Chondrocyte (in vitro differentiated cells): ENCODE results near the gene DNAL4. TPM values are rescaled to one million over a fixed set of nuclear protein-coding genes. Genes with fewer than 3 reads are reported as not detected.

Experiments used
- DNase-seq: peaks from one replicate; pipeline ENCODE4 v3.0.0; 2021; ENCODE audit warnings: mixed read lengths, low spot score
- H3K27ac Mint-ChIP-seq: one replicate; pipeline ENCODE4 v1.8.0; 2021; ENCODE audit warnings: mild to moderate bottlenecking, moderate library complexity, mixed read lengths; ENCODE audit not compliant: unreplicated experiment
- H3K27me3 Mint-ChIP-seq: 2 replicates; pipeline ENCODE4 v1.8.0; 2021; ENCODE audit warnings: low read depth, mixed read lengths
- H3K36me3 Mint-ChIP-seq: 2 replicates; pipeline ENCODE4 v1.8.0; 2021; ENCODE audit warnings: low read depth, mixed read lengths
- H3K4me1 Mint-ChIP-seq: 2 replicates; pipeline ENCODE4 v1.8.0; 2021; ENCODE audit warnings: low read depth, mild to moderate bottlenecking, mixed read lengths
- H3K4me3 Mint-ChIP-seq: one replicate; pipeline ENCODE4 v1.8.0; 2021; ENCODE audit warnings: mild to moderate bottlenecking, moderate library complexity, mixed read lengths; ENCODE audit not compliant: unreplicated experiment
- H3K9me3 Mint-ChIP-seq: 2 replicates; pipeline ENCODE4 v1.8.0; 2021; ENCODE audit warnings: low read depth, mixed read lengths
- total RNA-seq: library from RNA; stranded (reverse); gene quantifications from 3 replicates; pipeline ENCODE4 v1.2.1, GENCODE V29; 2021
- TF ChIP-seq, protein P1 (sequence below): fragments of 200-600 bp; sonication (generic); IDR thresholded peaks from 2 replicates; pipeline ENCODE4 v1.5.0; 2021; ENCODE audit warnings: antibody characterized with exemption, mild to moderate bottlenecking, moderate library complexity

DNAL4 gene
- total RNA-seq, 1 donor from 2014 or later, result 11.8 TPM

DNA sequence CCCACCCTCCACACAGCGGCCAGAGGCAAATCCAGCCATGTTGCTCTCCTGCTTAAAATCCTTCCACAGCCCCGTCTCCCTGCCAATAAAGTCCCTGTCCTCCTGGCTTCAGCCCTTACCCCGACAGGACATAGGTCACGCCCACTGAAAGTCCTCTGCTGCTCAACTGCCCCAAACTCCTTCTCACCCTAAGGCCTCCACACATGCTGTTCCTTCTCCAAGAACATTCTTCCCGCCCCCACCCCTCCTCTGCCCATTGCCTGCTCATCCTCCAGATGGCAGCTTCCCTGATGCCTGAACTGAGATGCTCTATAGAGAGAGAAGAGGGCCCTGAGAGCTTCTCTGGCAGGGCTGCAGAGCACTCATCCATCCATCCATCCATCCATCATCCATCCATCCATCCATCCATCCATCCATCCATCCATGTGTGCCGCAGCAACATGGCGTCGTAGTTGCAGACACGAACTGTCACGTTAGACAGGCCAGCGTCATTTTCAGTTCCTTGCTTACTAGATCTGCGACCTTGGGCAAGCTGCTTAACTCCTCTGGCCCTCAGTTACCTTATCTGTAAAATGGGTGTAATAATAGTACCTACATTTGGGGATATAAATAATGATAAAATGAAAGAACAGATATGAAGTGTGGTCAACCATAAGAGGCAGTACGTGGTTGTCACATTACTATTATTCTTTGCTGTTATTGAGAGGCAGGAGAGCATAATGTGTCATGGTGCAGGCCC is 40.4 kb upstream of the DNAL4 start:
- peak; percentile 52 for DNase-seq
- H3K36me3 Mint-ChIP-seq, result peaks cover 3% of the 10 kb centered on the region
- H3K27me3 Mint-ChIP-seq, result peaks cover 4% of the 10 kb centered on the region
- no peak overlapping the region for H3K27ac Mint-ChIP-seq
- H3K4me3 Mint-ChIP-seq, result no peak overlapping the region
- TF ChIP-seq, protein P1, sequence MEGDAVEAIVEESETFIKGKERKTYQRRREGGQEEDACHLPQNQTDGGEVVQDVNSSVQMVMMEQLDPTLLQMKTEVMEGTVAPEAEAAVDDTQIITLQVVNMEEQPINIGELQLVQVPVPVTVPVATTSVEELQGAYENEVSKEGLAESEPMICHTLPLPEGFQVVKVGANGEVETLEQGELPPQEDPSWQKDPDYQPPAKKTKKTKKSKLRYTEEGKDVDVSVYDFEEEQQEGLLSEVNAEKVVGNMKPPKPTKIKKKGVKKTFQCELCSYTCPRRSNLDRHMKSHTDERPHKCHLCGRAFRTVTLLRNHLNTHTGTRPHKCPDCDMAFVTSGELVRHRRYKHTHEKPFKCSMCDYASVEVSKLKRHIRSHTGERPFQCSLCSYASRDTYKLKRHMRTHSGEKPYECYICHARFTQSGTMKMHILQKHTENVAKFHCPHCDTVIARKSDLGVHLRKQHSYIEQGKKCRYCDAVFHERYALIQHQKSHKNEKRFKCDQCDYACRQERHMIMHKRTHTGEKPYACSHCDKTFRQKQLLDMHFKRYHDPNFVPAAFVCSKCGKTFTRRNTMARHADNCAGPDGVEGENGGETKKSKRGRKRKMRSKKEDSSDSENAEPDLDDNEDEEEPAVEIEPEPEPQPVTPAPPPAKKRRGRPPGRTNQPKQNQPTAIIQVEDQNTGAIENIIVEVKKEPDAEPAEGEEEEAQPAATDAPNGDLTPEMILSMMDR, result no peak
- peaks cover 9% of the 10 kb centered on the region for H3K4me1 Mint-ChIP-seq
- H3K9me3 Mint-ChIP-seq, result no peaks in the 10 kb centered on the region

DNA sequence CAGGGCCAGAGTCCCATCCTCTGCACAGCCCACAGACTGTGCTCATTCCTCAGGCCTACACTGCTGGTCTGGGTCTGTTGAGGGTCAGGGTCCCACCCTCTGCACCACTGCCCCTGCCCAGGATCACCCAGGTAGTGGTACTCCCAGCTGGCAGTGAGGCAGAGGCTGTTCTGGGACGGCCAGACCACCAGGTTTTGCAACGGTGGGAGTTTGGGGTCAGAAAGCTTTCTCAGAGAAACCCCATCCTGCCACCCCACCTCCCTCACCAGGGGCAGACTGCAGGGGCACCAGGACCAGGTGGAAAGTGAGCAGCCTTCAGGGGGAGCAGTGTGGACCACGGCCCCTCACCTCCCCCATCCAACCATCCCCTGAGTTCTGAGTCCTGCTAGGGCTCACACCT is 39.1 kb upstream of the DNAL4 start:
- Mint-ChIP-seq H3K4me1 (peaks cover 10% of the 10 kb centered on the region), H3K4me3 (no peak overlapping the region), H3K9me3 (no peaks in the 10 kb centered on the region), H3K27me3 (peaks cover 4% of the 10 kb centered on the region), H3K27ac (no peak overlapping the region), H3K36me3 (peaks cover 2% of the 10 kb centered on the region)
- DNase-seq, result peak; percentile 60
- TF ChIP-seq, protein P1, result no peak

DNA sequence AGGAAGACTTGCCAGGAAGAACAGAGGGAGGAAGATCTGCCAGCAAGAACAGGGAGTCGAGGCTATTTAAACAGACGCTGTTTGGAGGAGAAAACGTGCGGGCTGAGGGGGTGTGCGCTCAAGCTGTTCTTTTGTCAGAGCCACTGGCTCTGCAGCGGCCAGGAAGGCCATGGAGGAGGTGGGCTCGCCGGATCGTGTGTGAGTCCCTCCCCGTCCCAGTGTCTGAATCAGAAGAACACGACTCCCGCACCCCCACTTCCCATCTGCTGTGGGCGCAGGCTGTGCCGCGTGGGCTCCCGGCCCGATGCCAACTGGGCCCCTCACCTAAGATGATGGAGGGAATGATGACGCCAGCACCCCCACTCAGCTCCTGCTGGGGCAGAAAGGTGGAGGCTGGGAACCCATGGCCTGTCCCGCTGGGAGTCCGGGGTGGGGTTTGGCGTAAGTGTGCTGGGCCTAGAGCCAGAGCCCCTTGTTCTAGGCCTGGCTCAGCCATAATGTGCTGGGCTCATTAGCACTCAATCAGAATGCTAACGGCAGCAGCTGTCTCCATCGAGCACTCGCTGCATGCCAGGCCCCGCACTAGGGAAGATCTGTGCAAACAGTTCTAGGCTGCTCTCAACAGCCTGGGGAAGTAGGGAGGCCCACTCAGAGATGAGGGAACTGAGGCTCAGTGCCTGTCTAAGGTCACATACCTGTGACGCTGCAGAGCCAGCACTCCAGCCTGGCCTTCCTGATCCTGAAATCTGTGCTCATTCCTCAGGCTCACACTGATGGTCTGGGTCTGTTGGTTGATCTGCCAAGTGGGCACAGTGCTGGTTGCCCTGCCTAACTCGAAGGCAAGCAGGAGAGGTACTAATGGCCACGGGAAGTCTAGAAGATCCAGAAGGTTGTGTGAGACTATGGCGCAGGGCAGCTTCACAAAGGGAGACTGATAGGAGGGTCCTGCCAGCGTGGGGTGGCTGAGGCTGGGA is 38.3 kb upstream of the DNAL4 start:
- peak; percentile 62 for DNase-seq
- no peaks in the 10 kb centered on the region for H3K9me3 Mint-ChIP-seq
- peaks cover 2% of the 10 kb centered on the region for H3K36me3 Mint-ChIP-seq
- peaks cover 10% of the 10 kb centered on the region for H3K4me1 Mint-ChIP-seq
- TF ChIP-seq, protein P1, result no peak
- H3K27me3 Mint-ChIP-seq, result peaks cover 4% of the 10 kb centered on the region
- H3K27ac Mint-ChIP-seq, result no peak overlapping the region
- H3K4me3 Mint-ChIP-seq, result no peak overlapping the region

DNA sequence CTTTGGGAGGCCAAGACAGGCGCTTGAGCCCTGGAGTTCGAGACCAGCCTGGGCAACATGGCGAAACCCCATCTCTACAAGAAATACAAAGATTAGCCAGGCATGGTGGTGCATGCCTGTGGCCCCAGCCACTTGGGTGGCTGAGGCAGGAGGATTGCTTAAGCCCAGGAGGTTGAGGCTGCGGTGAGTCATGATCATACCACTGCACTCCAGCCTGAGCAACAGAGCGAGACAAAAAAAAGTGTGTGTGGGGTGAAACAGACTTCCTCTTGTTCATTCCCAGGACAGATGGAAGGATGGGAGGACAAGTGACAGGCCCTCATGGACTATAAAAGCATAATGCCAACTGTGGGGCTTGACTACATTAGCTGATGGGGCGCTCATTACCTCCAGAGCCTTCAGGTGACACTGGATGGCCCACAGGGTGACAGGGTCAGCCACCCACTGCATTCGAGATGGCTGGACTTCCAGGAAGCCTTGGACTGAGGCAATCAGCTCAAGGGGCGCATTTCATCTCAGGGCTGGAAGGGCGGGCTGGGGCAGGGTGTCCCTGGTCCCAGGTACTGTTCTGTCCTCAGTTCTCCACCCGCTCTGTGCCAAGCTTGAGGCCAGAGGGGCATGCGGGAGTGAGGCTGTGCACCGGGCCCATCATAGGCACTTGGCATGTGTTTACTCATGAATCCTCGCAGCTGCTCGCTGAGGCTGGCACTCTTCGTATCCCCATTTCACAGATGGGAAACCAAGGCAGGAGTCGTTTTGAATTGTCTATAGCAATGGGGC is 37.4 kb upstream of the DNAL4 start:
- H3K4me3 Mint-ChIP-seq, result no peak overlapping the region
- H3K9me3 Mint-ChIP-seq, result no peaks in the 10 kb centered on the region
- peak; percentile 55 for DNase-seq
- no peak overlapping the region for H3K27ac Mint-ChIP-seq
- TF ChIP-seq, protein P1, result no peak
- H3K4me1 Mint-ChIP-seq, result peaks cover 10% of the 10 kb centered on the region
- peaks cover 2% of the 10 kb centered on the region for H3K36me3 Mint-ChIP-seq
- H3K27me3 Mint-ChIP-seq, result peaks cover 3% of the 10 kb centered on the region

DNA sequence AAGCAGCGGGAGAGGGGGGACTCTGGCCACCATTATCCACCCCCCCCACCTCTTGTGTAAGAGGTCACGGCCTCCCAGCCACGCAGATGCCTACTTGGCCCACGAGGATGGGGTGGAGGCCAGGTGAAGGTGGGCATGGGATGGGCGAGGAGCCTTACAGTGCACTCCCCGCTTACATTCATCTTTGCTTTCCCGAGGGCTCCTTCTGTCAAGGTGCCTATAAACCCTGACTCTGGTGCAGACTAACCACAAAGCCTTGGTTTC is 36.8 kb upstream of the DNAL4 start:
- TF ChIP-seq, protein P1, result no peak
- peaks cover 10% of the 10 kb centered on the region for H3K4me1 Mint-ChIP-seq
- no peaks in the 10 kb centered on the region for H3K9me3 Mint-ChIP-seq
- no peak overlapping the region for H3K4me3 Mint-ChIP-seq
- no peak overlapping the region for H3K27ac Mint-ChIP-seq
- no peaks in the 10 kb centered on the region for H3K27me3 Mint-ChIP-seq
- peaks cover 4% of the 10 kb centered on the region for H3K36me3 Mint-ChIP-seq
- peak; percentile 56 for DNase-seq
